ENCODE data around the gene MRTFA. TPM values are rescaled to one million over a fixed set of nuclear protein-coding genes. Genes with fewer than 3 reads are reported as not detected.

The MRTFA gene
- total RNA-seq, 4 donors from 2014 or later: 81.4 to 210 (median 122) TPM

GRCh38 chr22:40363059-40363458 lies 273.5 kb downstream of the MRTFA start:
- intact Hi-C loops (cut with DNase I): no loop called here
- H3K27me3 ChIP-seq: no peaks in the 10 kb centered on the region
- no peaks in the 10 kb centered on the region for H3K9me3 ChIP-seq
- peaks cover 81 to 85% of the 10 kb centered on the region in 2 donors for H3K36me3 ChIP-seq
- H3K4me3 ChIP-seq (replicated peaks in 1 of 3): no peak overlapping the region
- H3K27ac ChIP-seq: no peak overlapping the region
- no peak for DNase-seq
- WGBS, 2 donors: 93 to 95% methylated on average over 3 of the region's 3 CpGs
- no peaks in the 10 kb centered on the region for H3K4me1 ChIP-seq
- no peak for TF ChIP-seq POLR2A (IDR thresholded peaks at IDR 0.05)
- TF ChIP-seq CTCF (IDR thresholded peaks at IDR 0.05): no peak

GRCh38 chr22:40361100-40361499 lies 275.4 kb downstream of the MRTFA start:
- H3K27me3 ChIP-seq: no peaks in the 10 kb centered on the region
- intact Hi-C loops (cut with DNase I): no loop called here
- 96 to 97% methylated on average over 5 of the region's 5 CpGs for WGBS, 2 donors
- DNase-seq: no peak
- no peaks in the 10 kb centered on the region for H3K9me3 ChIP-seq
- no peak overlapping the region for H3K27ac ChIP-seq
- no peak overlapping the region for H3K4me3 ChIP-seq (replicated peaks in 1 of 3)
- TF ChIP-seq POLR2A (IDR thresholded peaks at IDR 0.05) (no peak), CTCF (IDR thresholded peaks at IDR 0.05) (no peak)
- no peaks in the 10 kb centered on the region for H3K4me1 ChIP-seq
- peaks cover 85 to 87% of the 10 kb centered on the region in 2 donors for H3K36me3 ChIP-seq

Other genes starting within 250 kb of the MRTFA start
- not detected for gene MCHR1, start 42.8 kb upstream of the MRTFA start, total RNA-seq
- 10 to 100 TPM; 15.5 to 25.0 (median 20.9) TPM for gene SLC25A17, start 182.6 kb upstream of the MRTFA start, total RNA-seq
- gene ST13, start 219.9 kb upstream of the MRTFA start, total RNA-seq: 100 to 1,000 TPM; 161 to 206 (median 202) TPM
- 10 to 100 TPM; 18.1 to 21.6 (median 19.3) TPM for gene XPNPEP3, start 220.4 kb upstream of the MRTFA start, total RNA-seq
- gene DNAJB7, start 225.4 kb upstream of the MRTFA start, total RNA-seq: under 1 TPM in 3 of 4 donors, not detected in 1; 0.27 to 0.54 (median 0.44) TPM

All from thyroid gland (tissue), 4 donors.